Measurements from ENCODE around the gene MAST4.
"Not testable (repeated sequence)": the region's sequence is repeated elsewhere in the genome, so short reads cannot be mapped to it uniquely, and the experiment has no call there.

The MAST4 gene

DNA sequence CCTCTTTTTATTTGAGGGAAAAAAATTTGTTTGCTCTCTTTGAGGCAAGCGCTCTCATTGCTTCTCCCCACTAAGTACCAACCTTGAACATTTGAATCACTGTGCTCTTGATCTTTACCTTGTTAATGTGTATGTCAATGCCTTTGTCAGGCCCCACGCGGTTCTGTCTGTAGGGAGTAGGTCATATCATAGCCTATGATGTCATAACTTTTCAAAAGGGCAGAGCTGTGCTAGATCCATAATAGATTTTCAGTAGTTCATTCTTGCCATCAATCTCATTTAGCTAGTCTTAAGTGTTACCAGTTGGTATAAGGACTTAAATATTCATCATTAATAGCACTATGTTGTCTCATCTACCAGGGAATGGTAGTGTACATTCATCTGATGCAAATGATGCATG is 56.6 kb downstream of the MAST4 start:
- DNase-seq = no peak

DNA sequence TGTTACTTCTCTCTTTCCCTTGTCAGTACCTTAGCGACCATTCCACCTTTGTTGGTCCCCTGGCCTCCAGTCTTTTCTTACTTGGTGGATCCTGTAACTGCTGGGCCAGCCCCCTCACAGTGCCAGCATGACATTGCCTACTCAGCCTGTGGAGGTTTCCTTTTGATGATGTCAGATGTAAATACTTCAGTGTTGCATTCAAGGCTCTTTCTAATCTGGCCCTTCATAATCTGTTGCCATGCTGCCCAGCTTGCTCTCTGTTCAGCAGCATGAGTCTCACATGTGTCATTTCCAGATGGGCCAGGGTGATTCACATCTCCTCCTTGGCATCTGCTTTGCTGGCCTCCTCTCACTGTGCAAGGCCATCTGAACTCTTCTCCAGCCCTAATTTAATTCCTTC is 57.1 kb downstream of the MAST4 start:
- DNase-seq = no peak

DNA sequence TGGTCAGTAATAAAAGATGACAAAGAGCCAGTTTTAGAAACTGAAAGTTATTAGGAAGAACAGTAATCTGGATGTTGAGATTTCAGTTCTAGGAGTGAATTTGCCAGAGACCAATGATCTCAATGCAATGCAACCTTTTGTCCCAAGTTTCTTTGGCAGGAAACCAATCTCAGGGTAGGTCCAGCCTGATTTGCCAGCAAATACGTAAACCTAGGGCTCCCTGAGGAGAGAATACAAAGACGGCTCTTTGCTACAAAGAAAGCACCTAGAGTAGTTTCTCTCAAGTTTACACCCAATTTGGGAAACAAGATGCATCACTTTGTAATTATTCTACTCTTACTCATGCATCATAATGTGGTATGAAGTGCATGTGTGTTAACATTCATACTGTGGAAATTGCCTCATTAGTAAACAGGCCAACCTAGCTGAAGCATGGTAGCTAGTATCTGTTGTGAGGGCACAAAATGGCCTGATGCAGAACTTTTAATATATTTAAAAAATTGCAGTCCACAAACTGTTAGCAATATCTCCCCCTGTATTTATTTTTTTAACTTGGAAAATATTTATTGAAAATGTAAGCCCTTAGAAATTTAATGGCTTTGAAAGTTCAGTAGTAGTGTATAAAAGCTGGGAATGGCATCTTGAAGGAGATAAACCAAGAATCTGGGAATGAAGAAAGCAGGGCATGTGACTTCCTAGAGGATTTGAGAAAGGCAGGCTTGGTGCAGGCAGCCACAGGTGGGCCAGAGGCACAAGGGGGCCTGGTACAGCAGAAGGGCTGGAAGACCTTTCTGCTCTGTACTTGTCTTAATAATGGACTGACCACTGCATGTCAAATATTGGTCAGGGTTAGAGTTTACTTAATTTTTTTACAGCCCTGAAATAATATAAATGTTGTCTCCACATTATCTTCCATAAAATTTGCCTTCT is 59.5 kb downstream of the MAST4 start:
- no peak for DNase-seq

DNA sequence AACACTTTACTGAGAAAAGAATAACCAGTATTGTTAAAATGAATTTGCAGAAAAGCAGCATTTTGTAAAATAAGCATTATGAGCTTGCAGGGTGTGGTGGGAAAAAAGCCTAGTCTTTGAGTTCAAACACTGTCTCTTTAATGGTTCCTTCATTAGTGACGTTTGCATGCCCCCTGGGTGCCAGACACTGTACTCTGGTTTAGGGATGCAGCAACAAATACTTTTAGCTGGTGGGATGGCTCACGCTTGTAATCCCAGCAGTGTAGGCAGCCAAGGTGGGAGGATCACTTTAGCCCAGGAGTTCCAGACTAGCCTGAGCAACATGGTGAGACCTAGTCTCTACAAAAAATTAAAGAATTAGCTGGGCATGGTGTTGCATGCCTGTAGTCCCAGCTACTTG is 62.3 kb downstream of the MAST4 start:
- no peak for DNase-seq

DNA sequence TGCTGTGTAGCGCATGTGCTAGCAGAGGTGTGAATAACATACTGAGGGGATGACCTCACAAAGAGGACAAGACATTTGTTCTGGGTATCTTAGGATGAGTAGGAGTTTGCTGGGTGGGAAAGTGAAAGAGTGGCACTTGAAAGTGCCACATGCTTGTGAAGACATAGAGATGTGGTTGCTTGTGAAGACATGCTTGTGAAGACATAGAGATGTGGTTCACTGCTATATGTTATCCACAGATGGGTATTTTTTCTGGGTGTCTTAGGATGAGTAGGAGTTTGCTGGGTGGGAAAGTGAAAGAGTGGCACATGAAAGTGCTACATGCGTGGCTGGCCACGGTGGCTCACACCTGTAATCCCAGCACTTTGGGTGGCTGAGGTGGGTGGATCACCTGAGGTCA is 63.6 kb downstream of the MAST4 start:
- DNase-seq = no peak

DNA sequence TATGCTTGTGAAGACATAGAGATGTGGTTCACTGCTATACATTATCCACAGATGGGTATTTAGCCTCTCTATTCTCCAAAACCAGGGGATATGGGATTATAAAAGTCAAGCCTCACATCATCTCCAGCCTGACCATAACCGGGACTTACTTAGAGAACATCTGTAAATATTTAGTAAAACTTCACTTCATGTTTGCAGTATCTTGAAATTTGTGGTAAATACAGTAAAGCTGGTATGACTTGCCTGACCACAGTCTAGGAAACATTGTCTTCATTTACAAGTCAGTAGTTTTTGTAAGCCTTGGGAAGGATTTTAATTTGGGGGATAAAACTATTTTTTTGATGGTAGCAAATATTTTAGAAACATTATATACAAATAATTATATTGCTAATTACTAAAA is 64.2 kb downstream of the MAST4 start:
- no peak for DNase-seq

DNA sequence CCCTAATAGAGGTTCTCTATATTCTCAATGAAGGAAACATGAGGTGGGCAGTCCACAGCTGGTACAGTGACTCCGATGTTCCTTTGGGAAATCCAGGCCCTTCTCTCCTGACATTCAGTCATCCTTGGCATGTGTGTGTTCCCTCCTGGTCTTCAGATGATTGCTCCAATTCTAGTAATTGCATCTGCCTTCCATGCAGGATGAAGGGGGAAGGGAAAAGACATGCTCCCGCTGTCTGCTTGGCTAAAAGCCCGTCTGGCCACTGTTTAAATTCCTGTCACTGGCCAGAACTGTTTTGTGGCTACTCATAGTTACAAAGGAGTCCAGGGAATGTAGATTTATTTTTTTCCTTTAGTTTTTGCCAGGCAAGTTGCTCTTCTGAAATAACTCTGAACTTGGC is 65.0 kb downstream of the MAST4 start:
- no peak for DNase-seq

DNA sequence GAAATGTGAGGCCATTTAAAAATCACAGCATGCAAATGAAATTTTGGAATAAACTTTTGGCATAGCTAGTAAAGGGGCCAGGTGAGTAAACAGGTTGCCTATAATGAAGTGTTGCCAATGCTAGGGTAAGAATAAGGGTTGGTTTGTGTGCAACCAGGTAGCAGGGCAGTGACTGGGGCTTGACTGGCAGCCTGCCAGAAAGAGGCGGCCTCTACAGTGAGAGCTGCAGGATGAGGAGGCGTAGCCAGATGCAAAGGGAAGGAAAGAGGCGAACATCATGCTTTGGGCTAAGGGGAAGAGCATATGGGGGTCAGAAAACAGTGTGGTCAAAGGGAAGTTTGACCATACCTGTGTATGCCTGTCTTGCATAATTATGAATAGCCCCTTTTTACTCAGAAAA is 70.6 kb downstream of the MAST4 start:
- DNase-seq = no peak

DNA sequence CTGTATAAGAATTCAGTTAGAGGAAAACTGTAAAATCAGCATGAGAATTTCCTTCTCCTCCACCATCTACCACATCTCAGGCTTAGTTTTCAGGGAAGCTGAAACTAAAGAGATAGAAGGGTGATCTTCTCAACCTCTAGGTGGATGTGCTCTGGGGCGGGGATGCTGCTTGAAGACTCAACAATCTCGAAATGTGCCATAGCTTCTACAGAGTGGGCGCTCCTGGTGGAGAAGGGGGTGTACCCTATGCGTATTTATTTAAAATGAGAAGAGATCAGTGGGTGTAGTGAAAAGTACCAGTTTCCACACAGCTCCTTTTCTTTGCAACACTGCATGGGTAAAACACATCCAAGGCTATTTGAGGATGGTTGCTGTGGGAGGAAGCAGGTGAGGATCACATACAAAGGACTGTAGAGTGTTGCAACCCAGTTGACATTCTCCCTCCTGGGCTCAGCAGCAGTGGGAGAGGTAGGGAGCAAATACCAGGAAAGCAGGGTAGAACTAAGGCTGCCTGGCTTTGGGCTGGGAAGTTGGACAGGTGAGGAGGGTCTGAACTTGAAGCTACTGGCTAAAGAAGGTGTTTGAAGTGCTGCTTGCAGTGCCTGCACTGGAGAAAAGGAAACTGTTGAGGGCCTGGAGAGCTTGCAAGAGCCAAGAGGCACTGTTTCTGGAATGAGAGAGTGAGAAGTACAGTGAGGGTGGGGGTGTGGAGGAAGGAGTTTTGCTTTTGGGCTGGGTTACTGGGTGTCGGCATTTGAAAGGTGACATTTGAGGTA is 73.1 kb downstream of the MAST4 start:
- no peak for DNase-seq

DNA sequence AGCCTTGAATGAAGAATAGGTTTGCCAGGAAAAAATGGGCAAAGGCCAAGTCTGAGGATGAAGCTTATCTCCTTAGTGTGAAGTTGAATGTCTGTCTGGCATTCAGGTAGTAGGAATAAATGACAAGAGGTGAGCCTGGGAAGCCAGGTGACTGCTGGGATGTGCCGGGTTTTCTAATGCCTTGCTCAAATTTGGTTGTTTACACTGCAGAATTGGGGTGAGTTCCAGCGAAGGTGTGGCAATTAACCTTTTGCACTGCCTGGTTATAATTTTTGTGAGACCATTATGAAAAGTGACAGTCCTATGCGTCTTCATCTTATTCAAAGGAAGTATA is 73.6 kb downstream of the MAST4 start:
- DNase-seq = no peak

DNA sequence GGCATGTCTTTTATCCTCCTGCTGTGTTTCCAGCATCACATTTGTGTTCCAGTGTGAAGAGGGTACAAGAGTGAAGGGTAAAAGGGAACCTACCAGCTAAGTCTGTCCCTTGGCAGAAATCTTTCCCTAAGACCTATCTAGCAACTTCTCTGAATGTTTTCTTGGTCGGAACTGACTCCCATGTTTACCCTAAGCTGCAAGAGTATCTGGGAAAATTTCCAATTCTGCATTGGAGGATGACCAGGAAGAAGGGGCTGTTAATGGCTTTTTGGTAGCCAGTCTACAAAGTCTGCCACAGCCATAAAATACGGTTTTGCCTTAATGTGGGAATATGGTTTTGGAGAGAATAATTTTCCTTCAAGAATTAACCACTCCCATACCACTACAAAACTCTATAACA is 75.1 kb downstream of the MAST4 start:
- no peak for DNase-seq

DNA sequence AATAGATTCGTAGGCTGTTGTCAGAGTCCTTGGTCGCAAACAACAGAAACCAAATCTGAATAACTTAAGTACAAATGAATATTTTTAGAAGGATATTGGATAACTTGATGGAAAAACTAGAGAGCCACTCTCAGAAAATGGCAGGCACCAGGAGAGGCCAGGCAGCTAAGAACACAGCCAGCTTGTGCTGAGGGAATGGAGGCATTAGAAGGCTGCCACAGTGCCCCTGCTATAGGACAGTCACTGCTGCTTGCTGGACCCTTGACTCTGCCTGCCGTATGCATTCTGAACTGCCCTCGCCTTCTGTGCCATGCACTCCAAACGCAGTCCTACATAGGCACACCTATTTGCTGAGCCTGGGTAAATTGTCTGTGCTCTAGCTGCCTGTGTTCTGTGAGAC is 78.6 kb downstream of the MAST4 start:
- DNase-seq = no peak

DNA sequence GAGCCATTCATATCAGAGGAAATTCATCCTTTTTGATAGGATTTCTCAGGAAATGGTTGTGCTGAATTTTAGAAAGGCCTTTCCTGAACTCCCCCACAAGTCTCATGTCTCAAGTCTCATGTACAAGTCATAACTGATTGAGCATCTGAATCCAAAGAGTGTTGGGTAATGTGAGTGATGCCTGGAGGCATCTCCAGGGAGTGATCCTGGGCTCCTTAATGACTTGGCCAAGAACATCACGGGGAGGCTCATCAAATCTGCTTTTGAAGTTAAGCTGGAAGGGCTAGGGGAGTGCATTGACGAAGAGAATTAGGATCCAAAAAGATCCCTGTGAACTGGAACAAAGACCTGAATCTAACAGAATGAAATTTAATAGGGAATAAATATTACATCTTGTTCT is 79.2 kb downstream of the MAST4 start:
- DNase-seq = no peak

DNA sequence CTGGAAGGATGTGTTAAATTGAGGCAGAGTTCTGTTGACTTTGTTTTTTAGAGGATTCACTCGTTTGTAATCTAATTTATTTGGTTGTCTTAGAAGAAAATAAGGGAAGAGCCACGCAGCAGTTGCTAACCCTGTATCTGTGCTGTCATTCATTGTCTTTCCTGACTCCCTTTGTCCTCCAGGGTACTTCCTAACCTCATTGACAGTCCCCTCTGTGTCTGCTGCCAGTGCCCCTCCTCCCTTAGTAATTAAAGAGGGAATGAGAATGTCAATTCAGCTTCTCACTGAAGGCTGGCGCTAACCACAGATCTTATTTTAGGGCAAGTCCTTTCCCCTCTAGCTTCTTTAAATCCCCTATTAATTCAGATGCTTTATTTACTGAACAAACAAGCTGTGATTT is 84.0 kb downstream of the MAST4 start:
- no peak for DNase-seq

DNA sequence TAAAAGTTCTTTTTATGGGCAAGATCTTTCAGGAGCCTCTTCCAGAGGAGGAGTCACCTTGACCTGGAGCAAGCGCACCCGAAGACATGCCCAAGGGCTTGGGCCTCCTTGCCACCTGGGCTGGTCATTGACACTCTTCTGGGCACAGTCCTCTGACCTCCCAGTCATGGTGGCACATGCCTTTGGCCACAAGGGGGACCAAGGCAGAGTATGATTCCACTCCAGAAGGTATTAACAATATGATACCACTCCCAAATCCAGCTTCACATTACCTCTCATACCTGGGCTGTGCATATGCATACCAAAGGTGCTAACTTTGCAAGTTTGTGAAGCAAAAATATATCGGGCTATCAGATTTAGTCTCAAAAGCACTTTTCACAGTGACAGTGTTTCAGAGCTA is 84.6 kb downstream of the MAST4 start:
- no peak for DNase-seq

DNA sequence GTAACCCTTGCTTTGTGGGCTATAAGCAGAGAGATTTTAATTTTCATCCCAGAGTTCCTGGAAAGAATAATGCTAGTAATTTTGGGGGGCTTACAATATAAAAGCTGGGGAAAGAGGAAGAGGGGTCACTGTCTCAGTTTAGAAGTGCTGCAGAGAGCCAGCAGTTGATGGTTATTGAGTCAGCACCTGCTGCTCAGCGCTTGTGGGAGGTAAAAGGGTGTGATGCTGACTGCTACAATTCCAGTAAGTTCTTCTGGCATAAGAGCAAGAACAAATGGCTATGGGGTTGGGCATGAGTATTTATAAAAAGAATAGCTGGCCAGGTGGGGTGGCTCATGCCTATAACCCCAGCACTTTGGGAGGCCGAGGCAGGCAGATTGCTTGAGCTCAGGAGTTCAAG is 88.5 kb downstream of the MAST4 start:
- no peak for DNase-seq

DNA sequence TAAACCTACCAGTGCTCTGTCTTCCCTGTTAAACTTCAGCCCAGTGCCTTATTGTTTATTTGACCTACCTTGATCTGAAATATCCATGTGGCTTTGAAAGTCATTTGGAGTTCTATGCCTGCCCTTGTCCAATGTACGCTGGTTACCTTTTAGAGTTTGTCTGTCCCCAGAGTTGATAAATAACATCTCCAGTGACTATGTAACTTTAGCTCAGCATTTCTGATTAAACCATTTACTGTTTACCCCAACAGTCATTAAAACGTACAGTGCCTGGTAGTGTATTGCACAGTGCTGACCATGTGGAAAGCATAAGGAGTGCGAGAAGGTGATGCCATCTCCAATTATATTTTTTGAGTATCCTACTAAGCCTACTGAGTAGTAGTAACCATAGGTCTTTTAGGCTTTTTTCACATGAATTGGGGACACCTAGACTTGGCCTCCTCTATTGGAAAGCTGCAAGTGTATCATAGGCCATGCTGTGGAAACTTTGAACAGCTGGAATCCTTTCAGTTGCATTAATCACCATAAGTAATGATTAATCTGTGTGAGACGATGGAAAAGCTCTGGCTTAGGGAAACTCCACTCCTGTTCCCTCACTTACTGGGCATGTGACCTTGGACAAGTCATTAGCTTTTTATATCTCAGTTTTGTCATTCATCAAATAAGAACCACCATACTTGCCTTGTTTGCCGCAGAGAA is 93.5 kb downstream of the MAST4 start:
- no peak for DNase-seq

DNA sequence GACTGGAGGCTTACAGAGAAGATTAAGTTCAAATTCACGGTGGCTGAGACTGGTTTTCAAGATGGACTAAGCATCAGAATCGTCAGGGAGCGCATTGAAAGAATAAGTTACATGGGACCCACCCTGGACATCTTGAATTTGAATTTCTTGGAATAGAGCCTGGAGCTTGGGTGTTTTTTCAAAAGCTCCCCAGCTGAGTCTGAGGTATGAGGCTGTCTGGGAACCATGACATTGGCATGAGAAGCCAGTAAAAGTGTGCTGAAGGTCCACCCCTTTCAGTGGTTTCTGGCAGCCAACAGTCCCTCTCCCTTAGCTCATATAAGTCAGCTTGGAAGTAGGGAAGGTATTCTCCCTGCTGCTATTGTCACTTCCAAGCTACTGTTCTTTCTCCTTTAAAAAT is 97.8 kb downstream of the MAST4 start:
- DNase-seq = no peak

DNA sequence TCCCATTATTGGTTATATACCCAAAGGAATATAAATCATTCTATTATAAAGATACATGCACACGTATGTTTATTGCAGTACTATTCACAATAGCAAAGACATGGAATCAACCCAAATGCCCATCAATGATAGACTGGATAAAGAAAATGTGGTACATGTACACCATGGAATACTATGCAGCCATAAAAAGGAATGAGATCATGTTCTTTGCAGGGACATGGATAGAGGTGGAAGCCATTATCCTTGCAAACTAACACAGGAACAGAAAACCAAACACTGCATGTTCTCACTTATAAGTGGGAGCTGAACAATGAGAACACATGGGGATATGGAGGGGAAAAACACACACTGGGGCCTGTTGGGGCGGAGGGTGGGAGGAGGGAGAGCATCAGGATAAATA is 99.6 kb downstream of the MAST4 start:
- DNase-seq = not testable (repeated sequence)

DNA sequence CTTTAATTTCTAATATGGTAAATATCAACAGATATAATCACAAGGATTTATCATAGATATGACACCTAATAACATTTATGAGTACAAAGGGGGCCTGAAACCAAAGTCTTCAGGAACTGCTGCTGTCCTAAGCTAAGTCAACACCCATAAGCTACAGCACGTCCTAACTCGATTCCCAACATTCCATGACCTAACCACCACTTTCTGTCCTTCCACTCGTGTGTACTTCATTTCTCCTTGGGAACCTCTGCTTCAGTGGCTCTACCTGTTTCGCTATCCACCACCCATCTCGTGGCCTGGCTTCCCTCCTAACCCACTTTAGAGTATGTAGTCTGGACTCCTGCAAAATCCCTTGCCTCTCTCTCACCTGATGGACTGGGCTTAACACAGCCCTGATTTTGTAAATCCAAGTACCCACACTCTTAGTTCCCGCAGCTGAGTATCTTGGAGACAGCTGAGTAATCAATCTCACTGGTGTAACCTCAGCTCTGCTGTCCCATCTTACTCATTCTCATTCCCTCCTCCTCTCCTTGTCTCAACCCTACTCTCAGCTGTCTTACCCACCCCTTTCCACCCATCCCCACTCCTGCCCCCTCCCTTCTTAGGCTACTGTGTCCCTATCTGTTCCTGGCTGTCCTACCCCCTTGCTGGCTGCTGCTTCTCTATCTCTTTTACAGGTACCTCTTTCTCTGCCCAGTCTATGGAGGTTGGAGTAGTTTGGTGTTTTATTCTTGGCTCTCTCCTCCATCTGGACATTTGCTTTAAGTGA is 101.8 kb downstream of the MAST4 start:
- no peak for DNase-seq

DNA sequence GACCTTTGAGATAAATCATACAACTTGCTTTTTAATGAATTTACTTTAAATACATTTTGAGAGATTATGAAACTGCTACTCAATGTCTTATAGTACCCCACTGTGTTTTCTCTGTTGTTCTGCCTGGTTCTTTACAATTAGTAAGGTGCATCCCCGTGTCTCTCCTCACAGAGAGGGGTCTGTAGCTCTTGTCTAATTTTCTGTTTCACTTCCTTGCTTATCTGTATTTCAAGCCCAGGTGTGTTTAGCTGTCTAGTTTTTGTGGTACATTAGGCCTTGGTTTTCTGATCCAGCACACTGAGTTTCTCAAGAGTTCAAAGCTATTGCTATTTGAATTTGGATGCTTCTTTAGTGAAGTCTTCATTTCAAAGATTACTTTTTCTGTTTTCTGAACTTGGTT is 105.1 kb downstream of the MAST4 start:
- DNase-seq = no peak

DNA sequence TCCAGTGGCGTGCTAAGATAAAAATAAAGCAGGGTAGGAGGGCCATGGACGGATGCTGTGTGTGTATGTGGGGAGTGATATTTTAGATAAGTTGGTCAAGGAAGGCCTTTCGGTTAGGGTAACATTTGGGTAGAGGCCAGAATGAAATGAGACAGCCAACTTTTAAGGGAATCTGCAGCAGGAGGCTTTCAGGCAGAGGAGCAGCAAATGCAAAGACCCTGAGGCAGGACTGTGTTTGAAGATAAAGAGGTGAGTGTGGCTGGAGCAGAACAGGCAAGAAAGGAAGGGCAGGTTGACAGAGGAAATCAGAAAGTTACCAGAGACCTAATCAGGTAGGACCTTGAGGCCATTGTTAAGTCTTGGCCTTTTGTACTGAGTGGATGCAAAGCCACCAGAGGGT is 106.2 kb downstream of the MAST4 start:
- no peak for DNase-seq

DNA sequence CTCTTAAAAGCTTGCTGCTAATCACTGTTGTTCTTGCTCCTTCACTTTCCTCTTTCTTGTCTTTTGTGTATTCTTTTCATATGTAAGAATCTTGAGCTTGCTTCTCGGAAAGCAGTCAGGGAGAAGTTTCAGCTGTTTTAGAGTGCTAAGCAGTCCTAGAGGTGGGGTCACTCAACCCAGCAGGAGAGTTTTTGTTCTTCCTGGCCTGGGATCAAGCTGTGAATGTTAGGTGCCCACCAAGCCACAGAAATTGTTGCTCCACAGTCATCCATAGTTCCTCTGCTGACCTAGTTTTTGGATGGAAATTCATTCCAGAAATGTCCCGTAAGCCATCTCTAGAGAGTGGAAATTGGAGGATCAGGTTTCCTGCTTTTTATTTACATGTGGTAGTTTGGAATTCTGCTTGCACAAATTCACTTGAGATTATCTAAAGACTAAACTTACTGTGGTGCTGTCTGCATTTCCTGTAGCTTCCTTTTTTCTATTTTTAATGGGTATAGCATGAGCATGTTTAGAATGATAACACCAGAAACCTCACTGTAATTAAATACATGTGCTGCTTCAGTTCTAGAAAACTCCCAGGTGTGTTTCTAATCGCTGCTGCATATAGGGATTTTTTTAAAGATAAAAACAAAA is 108.7 kb downstream of the MAST4 start:
- no peak for DNase-seq

Measured in cortex of kidney (tissue), 1 donor.